GM21717 (cell line): ENCODE results near the gene USHBP1.

Experiments
- ATAC-seq: cut with Tn5 transposase; IDR thresholded peaks from one replicate; pipeline ENCODE4 v1.9.1; 2021; ENCODE audit warnings: mild to moderate bottlenecking, moderate library complexity; ENCODE audit not compliant: unreplicated experiment

Gene USHBP1

GRCh38 chr19:17240826-17241399 lies 23.6 kb downstream of the USHBP1 start:
- ATAC-seq: no peak

- ATAC-seq: no peak
Measured at GRCh38 chr19:17240062-17240752, 24.3 kb downstream of the USHBP1 start.

GRCh38 chr19:17237747-17238706 lies 26.5 kb downstream of the USHBP1 start:
- ATAC-seq: no peak

GRCh38 chr19:17236811-17237543 lies 27.6 kb downstream of the USHBP1 start:
- no peak for ATAC-seq

- no peak for ATAC-seq
Measured at GRCh38 chr19:17235971-17236777, 28.4 kb downstream of the USHBP1 start.

- no peak for ATAC-seq
Measured at GRCh38 chr19:17235300-17235970, 29.1 kb downstream of the USHBP1 start.

GRCh38 chr19:17234911-17235299 lies 29.6 kb downstream of the USHBP1 start:
- ATAC-seq: no peak

GRCh38 chr19:17232258-17232657 lies 32.3 kb downstream of the USHBP1 start:
- ATAC-seq: no peak

- ATAC-seq: no peak
Measured at GRCh38 chr19:17229890-17230289, 34.7 kb downstream of the USHBP1 start.

- ATAC-seq: no peak
Measured at GRCh38 chr19:17227798-17228367, 36.7 kb downstream of the USHBP1 start.

- ATAC-seq: peak; percentile 72
Measured at GRCh38 chr19:17226002-17226933, 38.3 kb downstream of the USHBP1 start, which contains the start of gene OCEL1. Gene OCEL1 (plus strand): TSS chr19:17226226. CDS start chr19:17226248, 22 bp downstream.

- no peak for ATAC-seq
Measured at GRCh38 chr19:17225053-17225452, 39.5 kb downstream of the USHBP1 start.

GRCh38 chr19:17220207-17220758 lies 44.3 kb downstream of the USHBP1 start:
- no peak for ATAC-seq

GRCh38 chr19:17219286-17219685 lies 45.3 kb downstream of the USHBP1 start:
- ATAC-seq: no peak

GRCh38 chr19:17216058-17216670 lies 48.4 kb downstream of the USHBP1 start:
- ATAC-seq: no peak

GRCh38 chr19:17215127-17215971 lies 49.2 kb downstream of the USHBP1 start, which contains the start of gene USE1:
Gene USE1 (plus strand): TSS chr19:17215357. CDS start chr19:17215406, 49 bp downstream.
- peak; percentile 41 for ATAC-seq
